GM13977 (cell line): ENCODE results near the gene GDPGP1.
"Not testable (repeated sequence)": the region's sequence is repeated elsewhere in the genome, so short reads cannot be mapped to it uniquely, and the experiment has no call there.

Experiments
- DNase-seq: peaks from one replicate; pipeline ENCODE4 v3.0.0; 2012; ENCODE audit warnings: low spot score
- in situ Hi-C: fragments of 300-500 bp; cut with MboI; formaldehyde crosslinking; loops from one replicate; pipeline ENCODE4 v1.12.0; 2022; ENCODE audit warnings: low sequenced_read_pairs, low pct_unique_long_range_greater_than_20kb, mixed read lengths, inconsistent platforms; ENCODE audit not compliant: unreplicated experiment
- TF ChIP-seq, protein P1 (sequence below): IDR thresholded peaks from 2 replicates; pipeline ENCODE4 v1.5.1; 2012; ENCODE audit warnings: mild to moderate bottlenecking, control low read depth; ENCODE audit not compliant: insufficient read depth; ENCODE audit errors: extremely low read depth, missing control alignments

Gene GDPGP1

GRCh38 chr15:90241343-90242192 is 7.6 kb downstream of the GDPGP1 start:
- no peak for DNase-seq
- in situ Hi-C loops = no loop called here
- TF ChIP-seq, protein P1, sequence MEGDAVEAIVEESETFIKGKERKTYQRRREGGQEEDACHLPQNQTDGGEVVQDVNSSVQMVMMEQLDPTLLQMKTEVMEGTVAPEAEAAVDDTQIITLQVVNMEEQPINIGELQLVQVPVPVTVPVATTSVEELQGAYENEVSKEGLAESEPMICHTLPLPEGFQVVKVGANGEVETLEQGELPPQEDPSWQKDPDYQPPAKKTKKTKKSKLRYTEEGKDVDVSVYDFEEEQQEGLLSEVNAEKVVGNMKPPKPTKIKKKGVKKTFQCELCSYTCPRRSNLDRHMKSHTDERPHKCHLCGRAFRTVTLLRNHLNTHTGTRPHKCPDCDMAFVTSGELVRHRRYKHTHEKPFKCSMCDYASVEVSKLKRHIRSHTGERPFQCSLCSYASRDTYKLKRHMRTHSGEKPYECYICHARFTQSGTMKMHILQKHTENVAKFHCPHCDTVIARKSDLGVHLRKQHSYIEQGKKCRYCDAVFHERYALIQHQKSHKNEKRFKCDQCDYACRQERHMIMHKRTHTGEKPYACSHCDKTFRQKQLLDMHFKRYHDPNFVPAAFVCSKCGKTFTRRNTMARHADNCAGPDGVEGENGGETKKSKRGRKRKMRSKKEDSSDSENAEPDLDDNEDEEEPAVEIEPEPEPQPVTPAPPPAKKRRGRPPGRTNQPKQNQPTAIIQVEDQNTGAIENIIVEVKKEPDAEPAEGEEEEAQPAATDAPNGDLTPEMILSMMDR = no peak

GRCh38 chr15:90243943-90244639 is 10.1 kb downstream of the GDPGP1 start:
- DNase-seq = no peak
- TF ChIP-seq, protein P1 = no peak
- in situ Hi-C loops = no loop called here

- in situ Hi-C loops = no loop called here
- no peak for DNase-seq
- TF ChIP-seq, protein P1 = no peak
These were observed 14.8 kb downstream of the GDPGP1 start for GRCh38 chr15:90248789-90249202.

GRCh38 chr15:90249203-90249863 is 15.3 kb downstream of the GDPGP1 start, which contains the start of gene TTLL13:
Gene TTLL13 (plus strand): TSS chr15:90249556. CDS start chr15:90250631, 1,075 bp downstream.
- in situ Hi-C loops = no loop called here
- TF ChIP-seq, protein P1 = no peak
- no peak for DNase-seq

DNA sequence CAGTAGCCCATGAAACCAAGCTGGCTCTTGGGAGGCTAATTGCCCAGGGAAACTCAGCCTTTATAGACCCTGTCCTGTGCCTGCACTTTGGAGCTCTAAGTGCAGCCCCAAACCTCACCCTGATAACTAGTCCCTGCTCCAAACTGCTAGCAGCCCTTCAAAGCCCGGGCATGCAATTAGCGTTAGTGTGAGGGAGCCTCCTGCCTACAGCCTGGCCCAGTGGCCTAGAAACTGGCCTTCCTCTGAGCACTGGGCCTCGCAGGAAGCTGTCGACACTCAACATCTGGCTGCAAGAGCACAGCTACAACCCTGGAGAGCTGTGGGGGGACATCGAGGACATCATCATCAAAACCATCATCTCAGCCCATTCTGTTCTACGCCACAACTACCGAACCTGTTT is 23.8 kb downstream of the GDPGP1 start:
- in situ Hi-C loops = no loop called here
- no peak for DNase-seq
- TF ChIP-seq, protein P1 = no peak

- in situ Hi-C loops = no loop called here
- TF ChIP-seq, protein P1 = no peak
- peak; percentile 45 for DNase-seq
These were observed 25.5 kb downstream of the GDPGP1 start for GRCh38 chr15:90259524-90259923.

GRCh38 chr15:90260731-90261130 is 26.7 kb downstream of the GDPGP1 start:
- DNase-seq, in situ Hi-C loops: not testable (repeated sequence)
